ENCODE data around the gene LSM5. TPM values are rescaled to one million over a fixed set of nuclear protein-coding genes. Genes with fewer than 3 reads are reported as not detected.

Gene LSM5
- total and polyA plus RNA-seq, 7 donors = 19.6 to 108 (median 44.3) TPM

DNA sequence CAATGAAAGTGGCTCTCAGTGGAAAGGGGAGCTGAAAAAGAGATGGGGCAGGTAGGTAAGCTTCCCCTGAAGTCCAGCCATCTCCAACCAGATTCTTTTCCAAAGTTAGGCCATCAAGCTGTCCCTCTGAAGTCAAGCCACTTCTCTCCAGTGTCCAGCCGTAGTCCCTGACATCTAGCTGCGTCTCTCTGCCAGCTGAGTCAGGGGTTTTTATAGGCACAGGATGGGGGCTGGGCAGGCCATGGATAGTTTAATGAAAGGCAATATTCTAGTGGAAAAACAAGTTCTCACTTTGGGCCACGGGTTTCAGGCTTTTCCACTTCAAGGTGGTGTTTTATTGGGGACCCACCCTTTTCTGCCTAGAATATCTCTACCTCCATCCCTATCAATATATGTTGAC, 41.9 kb upstream of the LSM5 start:
- TF ChIP-seq, protein P1, sequence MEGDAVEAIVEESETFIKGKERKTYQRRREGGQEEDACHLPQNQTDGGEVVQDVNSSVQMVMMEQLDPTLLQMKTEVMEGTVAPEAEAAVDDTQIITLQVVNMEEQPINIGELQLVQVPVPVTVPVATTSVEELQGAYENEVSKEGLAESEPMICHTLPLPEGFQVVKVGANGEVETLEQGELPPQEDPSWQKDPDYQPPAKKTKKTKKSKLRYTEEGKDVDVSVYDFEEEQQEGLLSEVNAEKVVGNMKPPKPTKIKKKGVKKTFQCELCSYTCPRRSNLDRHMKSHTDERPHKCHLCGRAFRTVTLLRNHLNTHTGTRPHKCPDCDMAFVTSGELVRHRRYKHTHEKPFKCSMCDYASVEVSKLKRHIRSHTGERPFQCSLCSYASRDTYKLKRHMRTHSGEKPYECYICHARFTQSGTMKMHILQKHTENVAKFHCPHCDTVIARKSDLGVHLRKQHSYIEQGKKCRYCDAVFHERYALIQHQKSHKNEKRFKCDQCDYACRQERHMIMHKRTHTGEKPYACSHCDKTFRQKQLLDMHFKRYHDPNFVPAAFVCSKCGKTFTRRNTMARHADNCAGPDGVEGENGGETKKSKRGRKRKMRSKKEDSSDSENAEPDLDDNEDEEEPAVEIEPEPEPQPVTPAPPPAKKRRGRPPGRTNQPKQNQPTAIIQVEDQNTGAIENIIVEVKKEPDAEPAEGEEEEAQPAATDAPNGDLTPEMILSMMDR (IDR thresholded peaks at IDR 0.05) = no peak
- Histone ChIP-seq H3K36me3 (ENCODE audit: insufficient read depth in 1 of 2, low read depth in 1 of 2) (peaks cover 0 to 2% of the 10 kb centered on the region in 2 donors), H3K9me3 (no peaks in the 10 kb centered on the region), H3K4me3 (no peak overlapping the region), H3K4me1 (peaks cover 19% of the 10 kb centered on the region), H3K27me3 (ENCODE audit: insufficient read depth in 3 of 3, low read length in 2 of 3) (no peaks in the 10 kb centered on the region), H3K27ac (peak overlapping the region; percentile 6)
- 37 to 59% (median 48%) methylated on average over 3 of the region's 3 CpGs for WGBS, 3 donors
- intact Hi-C loops (cut with DNase I) = loop anchor here in 1 of 2 donors (5.0 kb wide), 1 partner anchor 40 kb away; the partner anchor contains the start of gene LSM5
- no peak for DNase-seq
- peak; percentile 60 to 80 (median 71) for ATAC-seq

- Histone ChIP-seq H3K27me3 (ENCODE audit: insufficient read depth in 3 of 3, low read length in 2 of 3) (no peaks in the 10 kb centered on the region), H3K36me3 (ENCODE audit: insufficient read depth in 1 of 2, low read depth in 1 of 2) (no peaks in the 10 kb centered on the region), H3K27ac (no peak overlapping the region), H3K4me3 (no peak overlapping the region), H3K4me1 (peaks cover 12% of the 10 kb centered on the region), H3K9me3 (no peaks in the 10 kb centered on the region)
- intact Hi-C loops (cut with DNase I) = loop anchor here in 1 of 2 donors (5.0 kb wide), 1 partner anchor 39 kb away; the partner anchor contains the start of gene LSM5
- TF ChIP-seq, protein P1 (IDR thresholded peaks at IDR 0.05) = no peak
- ATAC-seq (peak in 1 of 4 donors; percentile 18), DNase-seq (no peak)
- WGBS, 3 donors = 91 to 92% (median 91%) methylated on average over 13 of the region's 13 CpGs
Measured at GRCh38 chr7:32531402-32531801, 41.2 kb upstream of the LSM5 start.

DNA sequence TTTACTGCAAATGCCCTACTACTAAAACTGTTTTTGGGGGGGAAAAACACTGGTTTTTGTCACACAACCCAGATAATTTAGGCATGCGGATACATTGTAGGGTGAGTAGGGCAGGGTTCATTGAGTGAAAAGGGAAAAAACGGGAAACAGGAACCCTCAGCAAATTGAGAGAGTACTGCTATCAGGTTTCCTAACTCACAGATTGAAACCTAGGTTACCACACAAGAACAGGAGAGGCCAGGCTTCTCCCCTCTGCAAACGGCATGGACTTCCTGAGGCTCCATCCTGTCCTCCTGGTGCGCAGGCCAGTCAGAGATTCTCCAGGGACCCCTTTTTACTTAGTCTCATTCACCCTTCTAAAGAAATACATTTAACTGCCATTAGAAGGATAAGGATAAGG, 35.7 kb upstream of the LSM5 start:
- Histone ChIP-seq H3K4me1 (no peaks in the 10 kb centered on the region), H3K27ac (no peak overlapping the region), H3K27me3 (ENCODE audit: insufficient read depth in 3 of 3, low read length in 2 of 3) (no peaks in the 10 kb centered on the region), H3K4me3 (no peak overlapping the region), H3K36me3 (ENCODE audit: insufficient read depth in 1 of 2, low read depth in 1 of 2) (no peaks in the 10 kb centered on the region), H3K9me3 (no peaks in the 10 kb centered on the region)
- TF ChIP-seq, protein P1 (IDR thresholded peaks at IDR 0.05) = no peak
- 74 to 82% (median 74%) methylated on average over 4 of the region's 4 CpGs for WGBS, 3 donors
- ATAC-seq = no peak
- no peak for DNase-seq
- intact Hi-C loops (cut with DNase I) = no loop called here

DNA sequence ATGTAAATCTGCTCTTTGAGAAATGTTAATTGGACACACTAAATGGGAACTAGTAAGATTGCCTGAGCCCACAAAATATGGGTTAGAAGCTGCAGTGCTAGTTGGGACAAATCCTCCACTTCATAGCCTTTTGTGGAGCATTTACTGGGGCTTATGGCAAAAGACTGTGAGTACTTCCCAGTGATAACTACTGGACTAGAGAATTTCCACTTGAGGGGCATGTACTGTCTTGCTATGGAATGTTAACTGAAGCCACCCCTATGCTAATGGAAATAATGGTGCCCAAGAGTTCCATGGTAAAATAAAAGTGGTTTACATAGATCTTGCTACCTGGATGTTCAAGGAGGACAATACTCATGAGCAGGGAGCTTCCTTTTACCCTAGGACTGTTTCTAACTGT, 34.5 kb upstream of the LSM5 start:
- Histone ChIP-seq H3K36me3 (ENCODE audit: insufficient read depth in 1 of 2, low read depth in 1 of 2) (no peaks in the 10 kb centered on the region), H3K27me3 (ENCODE audit: insufficient read depth in 3 of 3, low read length in 2 of 3) (no peaks in the 10 kb centered on the region), H3K4me3 (no peak overlapping the region), H3K27ac (no peak overlapping the region), H3K9me3 (no peaks in the 10 kb centered on the region), H3K4me1 (no peaks in the 10 kb centered on the region)
- intact Hi-C loops (cut with DNase I) = no loop called here
- TF ChIP-seq, protein P1 (IDR thresholded peaks at IDR 0.05) = no peak
- DNase-seq = no peak
- ATAC-seq = no peak

All from psoas muscle (tissue), 8 donors.